Osteoblast (primary cell): ENCODE results near the gene TPP2. TPM values are rescaled to one million over a fixed set of nuclear protein-coding genes. Genes with fewer than 3 reads are reported as not detected.

Source experiments
- DNase-seq: peaks from one replicate; pipeline ENCODE4 v3.0.0; 2011; ENCODE audit warnings: low spot score, mixed read lengths; ENCODE audit not compliant: insufficient read length; ENCODE audit errors: missing footprints
- H2AFZ ChIP-seq: 2 replicates; pipeline ENCODE4 v1.6.0; 2011; ENCODE audit warnings: mild to moderate bottlenecking, low read length
- H3K27ac ChIP-seq: 2 replicates; pipeline ENCODE4 v1.5.1; 2011; ENCODE audit warnings: mild to moderate bottlenecking, low read depth, low read length, moderate library complexity
- H3K27me3 ChIP-seq: 2 replicates; pipeline ENCODE4 v1.6.0; 2012; ENCODE audit warnings: mild to moderate bottlenecking, control low read depth, inconsistent platforms, low read length, moderate library complexity; ENCODE audit not compliant: insufficient read depth
- H3K36me3 ChIP-seq: 2 replicates; pipeline ENCODE4 v1.5.1; 2011; ENCODE audit warnings: mild to moderate bottlenecking, low read length, control low read depth, moderate library complexity; ENCODE audit not compliant: insufficient read depth
- H3K4me1 ChIP-seq: 2 replicates; pipeline ENCODE4 v1.5.1; 2011; ENCODE audit warnings: mild to moderate bottlenecking, low read length, control low read depth, moderate library complexity; ENCODE audit not compliant: insufficient read depth
- H3K4me2 ChIP-seq: 2 replicates; pipeline ENCODE4 v1.6.0; 2011; ENCODE audit warnings: mild to moderate bottlenecking, low read length; ENCODE audit not compliant: insufficient read depth
- H3K4me3 ChIP-seq: fragments of 200-600 bp; sonication (generic); 3 replicates; pipeline ENCODE4 v1.5.1; 2012; ENCODE audit warnings: mild to moderate bottlenecking, low read length, inconsistent platforms; ENCODE audit not compliant: insufficient read depth
- H3K79me2 ChIP-seq: 2 replicates; pipeline ENCODE4 v1.6.0; 2012; ENCODE audit warnings: mild to moderate bottlenecking, low read length, control low read depth, inconsistent platforms; ENCODE audit not compliant: insufficient read depth
- H3K9me3 ChIP-seq: 2 replicates; pipeline ENCODE4 v1.5.1; 2011; ENCODE audit warnings: low read depth, low read length, control low read depth
- H4K20me1 ChIP-seq: 2 replicates; pipeline ENCODE4 v1.6.0; 2012; ENCODE audit warnings: mild to moderate bottlenecking, low read length, control low read depth; ENCODE audit not compliant: insufficient read depth
- CTCF ChIP-seq: IDR thresholded peaks from 2 replicates; pipeline ENCODE4 v1.5.1; 2011; ENCODE audit warnings: mild to moderate bottlenecking, low read depth, low read length, moderate library complexity; ENCODE audit errors: extremely low read depth
- total RNA-seq: library from RNA; depleted of rRNA; stranded (reverse); fragments of >200 nt; gene quantifications from 2 replicates; pipeline ENCODE4 v1.2.3, GENCODE V29; 2012

TPP2 gene
- total RNA-seq, 1 donor: 57.5 TPM

GRCh38 chr13:102699504-102699903, 102.7 kb downstream of the TPP2 start:
- no peaks in the 10 kb centered on the region for H3K36me3 ChIP-seq
- DNase-seq: no peak
- peaks cover 11% of the 10 kb centered on the region for H3K27me3 ChIP-seq
- no peak for TF ChIP-seq CTCF
- no peak overlapping the region for H3K4me3 ChIP-seq
- H4K20me1 ChIP-seq: no peaks in the 10 kb centered on the region
- H3K79me2 ChIP-seq: no peaks in the 10 kb centered on the region
- H3K27ac ChIP-seq: no peak overlapping the region
- peaks cover 22% of the 10 kb centered on the region for H3K4me1 ChIP-seq
- no peaks in the 10 kb centered on the region for H3K9me3 ChIP-seq
- H3K4me2 ChIP-seq: no peak overlapping the region
- no peak overlapping the region for H2AFZ ChIP-seq

DNA sequence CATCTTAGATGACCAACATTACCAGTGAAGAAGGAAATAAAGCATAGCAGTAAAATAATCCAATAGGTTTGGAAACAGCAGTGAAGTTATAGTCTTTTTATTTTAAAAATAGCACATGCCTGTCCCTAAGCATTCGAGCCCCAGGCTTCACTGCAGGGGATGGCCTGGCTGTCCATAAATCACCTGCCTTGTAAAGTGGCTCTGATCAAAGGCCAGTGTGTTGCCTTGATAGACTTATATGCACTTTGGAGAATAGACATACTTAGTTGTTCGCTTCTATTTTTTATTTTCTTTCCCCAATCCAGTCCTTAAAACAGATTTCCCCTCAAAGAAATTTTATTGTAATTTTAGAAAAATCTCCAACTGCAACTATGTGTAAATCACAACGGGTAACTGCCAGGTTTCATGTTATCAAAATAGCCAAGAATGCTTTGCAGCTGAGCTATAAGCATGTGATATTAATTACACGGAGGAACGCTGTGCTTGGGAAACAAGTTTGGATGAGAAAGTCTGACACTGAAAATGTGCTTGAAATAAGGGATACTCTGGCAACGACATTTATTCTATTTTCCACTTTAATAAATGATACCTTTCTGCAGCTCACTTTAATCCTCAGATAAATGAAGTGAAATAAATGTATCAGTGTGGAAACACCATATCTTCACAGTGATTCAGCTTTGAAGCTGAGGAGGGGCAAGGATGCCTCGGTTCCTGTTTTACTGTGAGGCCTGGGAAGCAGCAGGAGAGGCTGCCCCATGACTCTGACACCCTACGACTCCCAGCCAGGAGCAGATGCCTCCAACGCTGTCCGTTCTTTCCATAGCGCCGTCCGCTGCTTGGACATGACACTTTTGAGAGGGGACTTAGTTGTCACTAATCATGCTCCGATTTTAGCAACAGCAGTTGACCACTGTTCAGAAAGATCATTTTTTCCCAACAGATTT, 103.6 kb downstream of the TPP2 start:
- Histone ChIP-seq H3K9me3 (no peaks in the 10 kb centered on the region), H3K4me1 (peaks cover 30% of the 10 kb centered on the region), H3K79me2 (no peaks in the 10 kb centered on the region), H2AFZ (peak overlapping the region; percentile 27), H3K27me3 (peaks cover 2% of the 10 kb centered on the region), H3K36me3 (no peaks in the 10 kb centered on the region), H3K4me2 (no peak overlapping the region), H4K20me1 (no peaks in the 10 kb centered on the region), H3K27ac (no peak overlapping the region), H3K4me3 (no peak overlapping the region)
- TF ChIP-seq CTCF: no peak
- DNase-seq: no peak

GRCh38 chr13:102701331-102701730, 104.5 kb downstream of the TPP2 start:
- Histone ChIP-seq H3K27ac (no peak overlapping the region), H3K27me3 (no peaks in the 10 kb centered on the region), H3K79me2 (no peaks in the 10 kb centered on the region), H3K36me3 (no peaks in the 10 kb centered on the region), H3K4me2 (no peak overlapping the region), H2AFZ (no peak overlapping the region), H3K4me3 (no peak overlapping the region), H3K9me3 (no peaks in the 10 kb centered on the region), H3K4me1 (peaks cover 33% of the 10 kb centered on the region), H4K20me1 (no peaks in the 10 kb centered on the region)
- DNase-seq: no peak
- TF ChIP-seq CTCF: no peak

GRCh38 chr13:102702965-102703725, 106.4 kb downstream of the TPP2 start:
- peak; percentile 49 for DNase-seq
- Histone ChIP-seq H2AFZ (peak overlapping the region; percentile 85), H3K4me1 (peaks cover 43% of the 10 kb centered on the region), H3K27me3 (no peaks in the 10 kb centered on the region), H3K36me3 (no peaks in the 10 kb centered on the region), H3K4me2 (peak overlapping the region; percentile 60), H4K20me1 (no peaks in the 10 kb centered on the region), H3K79me2 (no peaks in the 10 kb centered on the region), H3K9me3 (no peaks in the 10 kb centered on the region), H3K27ac (peak overlapping the region; percentile 34), H3K4me3 (no peak overlapping the region)
- no peak for TF ChIP-seq CTCF
